ENCODE data around the gene KCNQ2.

DNA sequence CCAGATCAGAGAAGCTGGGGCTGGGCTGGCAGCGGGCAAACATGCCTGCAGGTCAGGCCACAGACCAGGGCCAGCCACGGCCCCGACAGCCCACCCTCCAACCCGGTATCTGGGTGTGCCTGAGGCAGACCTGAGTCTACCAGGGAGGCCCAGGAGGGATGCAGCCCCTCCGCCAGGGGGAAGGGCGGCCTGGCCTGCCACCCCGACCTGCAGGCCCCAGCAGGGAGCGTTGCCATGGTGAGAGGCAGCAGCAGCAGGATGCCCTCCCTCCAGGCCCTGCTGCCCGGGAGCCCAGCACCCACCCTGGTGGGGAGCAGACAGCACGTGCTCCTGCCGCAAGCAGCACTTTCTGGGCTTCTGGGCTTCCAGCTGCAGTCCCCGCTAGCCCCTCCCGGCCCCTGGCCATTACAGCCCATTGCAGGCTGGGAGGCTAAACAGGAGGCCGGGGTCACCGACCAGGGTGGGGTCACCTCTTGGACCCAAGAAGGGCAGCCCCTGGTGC is 30.3 kb upstream of the KCNQ2 start:
- no peak for TF ChIP-seq CTCF (IDR thresholded peaks at IDR 0.05)
- no peak for TF ChIP-seq POLR2A (IDR thresholded peaks at IDR 0.05)
- TF ChIP-seq EP300 (IDR thresholded peaks at IDR 0.05): no peak

All from ovary (tissue), 3 donors.